Pancreas (tissue), 10 donors: ENCODE data around the gene GLO1. TPM values are rescaled to one million over a fixed set of nuclear protein-coding genes. Genes with fewer than 3 reads are reported as not detected.

Source experiments
- ATAC-seq, 4 donors: fragments of 200-7000 bp; cut with Tn5 transposase; one replicate each; pipeline versions ENCODE4 v1.8.0 to v1.9.1; 2020; ENCODE audit warnings: mild to moderate bottlenecking in 4 of 4, moderate library complexity in 4 of 4
- DNase-seq, 6 donors: peaks; one replicate each; pipeline ENCODE4 v3.0.0-alpha.2; 2020
- FAIRE-seq: peaks from 2 replicates; lab custom pipeline; 2012; peaks lifted over from hg19 to GRCh38; lab: Jason Lieb, UNC
- H3K27ac ChIP-seq, 4 donors: fragments of 200-600 bp; sonication (generic); 1 replicate in 3 of 4; 2 replicates in 1 of 4; pipeline versions ENCODE4 v1.5.0 to v1.8.0; 2020
- H3K27me3 ChIP-seq, 4 donors: fragments of 200-600 bp; one replicate each; pipeline ENCODE4 v1.8.0; 2021
- H3K36me3 ChIP-seq, 3 donors: fragments of 200-600 bp; sonication (generic) in 1 of 3; one replicate each; pipeline versions ENCODE4 v1.5.0 to v1.8.0; 2020 to 2021
- H3K4me1 ChIP-seq, 3 donors: fragments of 200-600 bp; one replicate each; pipeline ENCODE4 v1.8.0; 2021
- H3K4me3 ChIP-seq, 4 donors: fragments of 200-600 bp; sonication (generic) in 2 of 4; one replicate each; pipeline versions ENCODE4 v1.5.0 to v1.8.0; 2020 to 2021
- H3K9me3 ChIP-seq, 4 donors: fragments of 200-600 bp; one replicate each; pipeline ENCODE4 v1.8.0; 2021
- CTCF ChIP-seq, 4 donors: fragments of 200-600 bp; sonication (generic) in 3 of 4; IDR thresholded peaks; one replicate each; pipeline versions ENCODE4 v1.5.0 to v1.8.0; 2021; ENCODE audit warnings: antibody characterized with exemption in 4 of 4
- WGBS, 2 donors: extraction: QIAGEN DNeasy Blood & Tissue Kit; methylation state at CpG; one replicate each; pipeline ENCODE4 v1.1.7; 2013; 5-methylcytosine and 5-hydroxymethylcytosine counted together
- intact Hi-C, 3 donors: fragments of 100-400 bp; cut with DNase I; formaldehyde crosslinking; loops; one replicate each; pipeline versions ENCODE4 v1.11.1 to v1.14.2; 2022
- polyA plus RNA-seq, 2 donors: library from polyadenylated mRNA; stranded (reverse); fragments of 200-250 nt; gene quantifications; one replicate each; pipeline ENCODE4 v1.2.3, GENCODE V29; 2013
- total RNA-seq, 6 donors: library from RNA; stranded (reverse); fragmentation: NEBNext Ultra II Directional in 4 of 6; extraction: Animal tissue kit (Norgen Biotek cat#: 25700) in 4 of 6; gene quantifications; one replicate each; pipeline versions ENCODE4 v1.2.1 to v1.2.4, GENCODE V29; 2021 to 2023
- donor health status: healthy with polysubstance abuse.
- donor health status: DM: no; HTN: no; CAD: no; lungs with moderate emphysema.
- donor health status: DM: no; HTN: no; CAD: no.
- donor health status: control.
- donor health status: control.
- donor health status: Bipolar disorder and iron deficiency.
- donor health status: DM: yes; HTN: yes; CAD: no.
- donor health status: DM: no; HTN: no; CAD: no.
- donor health status: DM: no; HTN: no; CAD: no.
- donor health status: DM: yes; HTN: yes; CAD: no.

GLO1 gene
- total and polyA plus RNA-seq, 8 donors = 16.6 to 36.5 (median 24.2) TPM

GRCh38 chr6:38738261-38738660 lies 35.3 kb upstream of the GLO1 start:
- intact Hi-C loops = no loop called here
- Histone ChIP-seq H3K9me3 (no peaks in the 10 kb centered on the region), H3K4me3 (no peak overlapping the region), H3K4me1 (no peaks in the 10 kb centered on the region), H3K27ac (no peak overlapping the region), H3K36me3 (no peaks in the 10 kb centered on the region), H3K27me3 (peaks cover 0 to 7% (median 0%) of the 10 kb centered on the region in 4 donors)
- FAIRE-seq = no peak
- TF ChIP-seq CTCF (IDR thresholded peaks at IDR 0.05) = no peak
- ATAC-seq = no peak
- DNase-seq = no peak
- 58 to 71% methylated on average over 3 of the region's 3 CpGs for WGBS, 2 donors

- Histone ChIP-seq H3K4me3 (no peak overlapping the region), H3K36me3 (no peaks in the 10 kb centered on the region), H3K27ac (no peak overlapping the region), H3K4me1 (no peaks in the 10 kb centered on the region), H3K9me3 (no peaks in the 10 kb centered on the region), H3K27me3 (peaks cover 0 to 7% (median 0%) of the 10 kb centered on the region in 4 donors)
- 87 to 88% methylated on average over 3 of the region's 3 CpGs for WGBS, 2 donors
- DNase-seq (no peak), ATAC-seq (no peak), FAIRE-seq (no peak)
- TF ChIP-seq CTCF (IDR thresholded peaks at IDR 0.05) = no peak
- intact Hi-C loops = no loop called here
These were observed 34.0 kb upstream of the GLO1 start for GRCh38 chr6:38736951-38737350.

- ATAC-seq (no peak), DNase-seq (no peak), FAIRE-seq (no peak)
- Histone ChIP-seq H3K27me3 (no peaks in the 10 kb centered on the region), H3K4me3 (no peak overlapping the region), H3K4me1 (no peaks in the 10 kb centered on the region), H3K36me3 (no peaks in the 10 kb centered on the region), H3K27ac (no peak overlapping the region), H3K9me3 (peaks cover 0 to 2% (median 0%) of the 10 kb centered on the region in 4 donors)
- WGBS, 2 donors = 49 to 53% methylated on average over 4 of the region's 4 CpGs
- intact Hi-C loops = no loop called here
- no peak for TF ChIP-seq CTCF (IDR thresholded peaks at IDR 0.05)
These were observed 27.4 kb upstream of the GLO1 start for GRCh38 chr6:38730140-38730862.

GRCh38 chr6:38728203-38728602 lies 25.3 kb upstream of the GLO1 start:
- peaks cover 0 to 2% (median 0%) of the 10 kb centered on the region in 4 donors for H3K9me3 ChIP-seq
- 79 to 88% methylated on average over 1 of the region's 1 CpG for WGBS, 2 donors
- H3K4me3 ChIP-seq = no peak overlapping the region
- no peak for TF ChIP-seq CTCF (IDR thresholded peaks at IDR 0.05)
- intact Hi-C loops = no loop called here
- no peak for ATAC-seq
- H3K4me1 ChIP-seq = no peaks in the 10 kb centered on the region
- no peaks in the 10 kb centered on the region for H3K36me3 ChIP-seq
- no peak for FAIRE-seq
- H3K27ac ChIP-seq = no peak overlapping the region
- no peaks in the 10 kb centered on the region for H3K27me3 ChIP-seq
- DNase-seq = no peak
